ENCODE results near the gene PACS2.

DNA sequence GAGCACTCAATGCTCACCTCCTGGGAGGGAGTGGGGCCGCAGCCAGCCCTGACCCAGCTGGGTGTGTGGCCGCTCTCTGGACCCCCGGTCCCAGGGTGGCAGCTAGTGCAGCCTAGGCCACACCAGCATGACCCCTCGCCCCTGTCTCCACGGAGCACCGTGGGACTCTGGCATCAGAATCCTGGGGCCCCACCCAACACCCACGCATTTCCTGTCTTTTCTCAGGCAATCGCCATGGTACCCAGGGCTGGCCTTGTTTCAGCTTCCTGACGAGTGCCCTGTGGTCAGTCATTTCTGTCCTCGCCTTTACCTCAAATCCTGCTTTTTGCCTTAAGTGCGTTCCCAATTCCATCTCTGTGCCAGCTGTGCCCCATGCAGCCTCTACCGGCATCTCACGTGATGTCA is 15.9 kb downstream of the PACS2 start:
- TF ChIP-seq, protein P1, sequence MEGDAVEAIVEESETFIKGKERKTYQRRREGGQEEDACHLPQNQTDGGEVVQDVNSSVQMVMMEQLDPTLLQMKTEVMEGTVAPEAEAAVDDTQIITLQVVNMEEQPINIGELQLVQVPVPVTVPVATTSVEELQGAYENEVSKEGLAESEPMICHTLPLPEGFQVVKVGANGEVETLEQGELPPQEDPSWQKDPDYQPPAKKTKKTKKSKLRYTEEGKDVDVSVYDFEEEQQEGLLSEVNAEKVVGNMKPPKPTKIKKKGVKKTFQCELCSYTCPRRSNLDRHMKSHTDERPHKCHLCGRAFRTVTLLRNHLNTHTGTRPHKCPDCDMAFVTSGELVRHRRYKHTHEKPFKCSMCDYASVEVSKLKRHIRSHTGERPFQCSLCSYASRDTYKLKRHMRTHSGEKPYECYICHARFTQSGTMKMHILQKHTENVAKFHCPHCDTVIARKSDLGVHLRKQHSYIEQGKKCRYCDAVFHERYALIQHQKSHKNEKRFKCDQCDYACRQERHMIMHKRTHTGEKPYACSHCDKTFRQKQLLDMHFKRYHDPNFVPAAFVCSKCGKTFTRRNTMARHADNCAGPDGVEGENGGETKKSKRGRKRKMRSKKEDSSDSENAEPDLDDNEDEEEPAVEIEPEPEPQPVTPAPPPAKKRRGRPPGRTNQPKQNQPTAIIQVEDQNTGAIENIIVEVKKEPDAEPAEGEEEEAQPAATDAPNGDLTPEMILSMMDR (IDR thresholded peaks at IDR 0.05; ENCODE audit: control extremely low read depth in 1 of 3, insufficient read depth in 1 of 3, low read depth in 1 of 3, low read length in 3 of 3), result no peak
- TF ChIP-seq TAF1 (IDR thresholded peaks at IDR 0.05; ENCODE audit: low read depth, low read length), result no peak
- TF ChIP-seq CHD1 (IDR thresholded peaks at IDR 0.05; ENCODE audit: low read depth, low read length), result no peak

All from H1 (cell line).